Stimulated activated naive CD8-positive, alpha-beta T cell treated with anti-CD3 and anti-CD28 coated beads, Interleukin-15, Interleukin-2, amounts not matched to agents 100 ng/mL and 50 ng/mL, for 24 hours (primary cell): ENCODE data around the gene YAP1.

Experiments
- H3K27ac Mint-ChIP-seq: one replicate; pipeline ENCODE4 v1.8.0; 2021; ENCODE audit warnings: mild to moderate bottlenecking, mixed read lengths
- H3K27me3 Mint-ChIP-seq: one replicate; pipeline ENCODE4 v1.8.0; 2021; ENCODE audit warnings: mixed read lengths
- H3K36me3 Mint-ChIP-seq: one replicate; pipeline ENCODE4 v1.8.0; 2021; ENCODE audit warnings: low read depth, mixed read lengths
- H3K4me1 Mint-ChIP-seq: one replicate; pipeline ENCODE4 v1.8.0; 2021; ENCODE audit warnings: low read depth, mixed read lengths
- H3K4me3 Mint-ChIP-seq: one replicate; pipeline ENCODE4 v1.8.0; 2021; ENCODE audit warnings: mild to moderate bottlenecking, mixed read lengths
- H3K9me3 Mint-ChIP-seq: one replicate; pipeline ENCODE4 v1.8.0; 2021; ENCODE audit warnings: mixed read lengths

YAP1 gene

DNA sequence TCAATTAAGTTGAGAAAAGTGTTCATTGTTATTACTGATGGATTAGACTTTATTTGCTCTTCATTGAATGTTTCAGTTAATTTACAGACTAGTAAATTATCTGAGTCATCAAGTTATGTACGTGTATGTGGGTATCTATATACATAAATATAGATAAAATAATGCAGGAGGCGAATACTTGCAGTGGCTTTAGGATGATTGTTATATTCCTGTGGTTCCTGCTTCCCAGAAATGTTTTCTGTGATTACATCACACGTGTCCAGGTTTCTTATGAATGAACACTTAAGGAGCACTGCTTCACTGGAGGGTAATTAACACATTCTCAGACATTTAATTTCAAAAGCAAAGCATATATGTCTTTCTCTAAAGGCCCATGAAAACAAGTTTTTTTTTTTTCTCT lies 28.4 kb downstream of the YAP1 start:
- H3K9me3 Mint-ChIP-seq, result no peaks in the 10 kb centered on the region
- no peaks in the 10 kb centered on the region for H3K36me3 Mint-ChIP-seq
- no peak overlapping the region for H3K27ac Mint-ChIP-seq
- no peak overlapping the region for H3K4me3 Mint-ChIP-seq
- H3K4me1 Mint-ChIP-seq, result no peaks in the 10 kb centered on the region
- H3K27me3 Mint-ChIP-seq, result peaks cover 20% of the 10 kb centered on the region

DNA sequence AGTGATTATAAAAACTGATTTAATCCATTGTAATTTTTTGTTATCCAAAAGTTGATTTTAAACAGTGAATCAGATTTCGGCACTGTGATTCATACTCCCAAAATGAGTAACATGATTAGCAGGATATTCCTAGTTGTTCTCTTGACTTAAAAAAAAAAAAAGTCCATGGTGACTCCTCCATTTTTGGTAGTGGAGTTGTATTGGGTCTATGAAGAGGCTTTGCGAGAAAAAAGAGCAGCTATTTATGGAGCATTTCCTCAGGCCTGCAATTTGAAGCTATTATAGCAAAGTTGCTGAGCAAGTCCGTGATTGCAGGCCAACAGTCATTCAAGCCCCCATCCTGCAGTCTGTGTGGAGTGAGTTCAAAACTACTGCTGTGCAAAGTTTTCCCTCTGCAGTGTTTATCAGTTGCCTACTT lies 28.8 kb downstream of the YAP1 start:
- no peaks in the 10 kb centered on the region for H3K4me1 Mint-ChIP-seq
- H3K27ac Mint-ChIP-seq, result no peak overlapping the region
- no peaks in the 10 kb centered on the region for H3K9me3 Mint-ChIP-seq
- H3K27me3 Mint-ChIP-seq, result peaks cover 20% of the 10 kb centered on the region
- no peaks in the 10 kb centered on the region for H3K36me3 Mint-ChIP-seq
- no peak overlapping the region for H3K4me3 Mint-ChIP-seq

GRCh38 chr11:102142333-102142732 lies 32.1 kb downstream of the YAP1 start:
- Mint-ChIP-seq H3K4me3 (no peak overlapping the region), H3K9me3 (no peaks in the 10 kb centered on the region), H3K27ac (no peak overlapping the region), H3K27me3 (peaks cover 18% of the 10 kb centered on the region), H3K4me1 (no peaks in the 10 kb centered on the region), H3K36me3 (no peaks in the 10 kb centered on the region)

GRCh38 chr11:102143867-102144266 lies 33.6 kb downstream of the YAP1 start:
- Mint-ChIP-seq H3K36me3 (no peaks in the 10 kb centered on the region), H3K27ac (no peak overlapping the region), H3K4me3 (no peak overlapping the region), H3K4me1 (no peaks in the 10 kb centered on the region), H3K27me3 (peaks cover 19% of the 10 kb centered on the region), H3K9me3 (no peaks in the 10 kb centered on the region)

DNA sequence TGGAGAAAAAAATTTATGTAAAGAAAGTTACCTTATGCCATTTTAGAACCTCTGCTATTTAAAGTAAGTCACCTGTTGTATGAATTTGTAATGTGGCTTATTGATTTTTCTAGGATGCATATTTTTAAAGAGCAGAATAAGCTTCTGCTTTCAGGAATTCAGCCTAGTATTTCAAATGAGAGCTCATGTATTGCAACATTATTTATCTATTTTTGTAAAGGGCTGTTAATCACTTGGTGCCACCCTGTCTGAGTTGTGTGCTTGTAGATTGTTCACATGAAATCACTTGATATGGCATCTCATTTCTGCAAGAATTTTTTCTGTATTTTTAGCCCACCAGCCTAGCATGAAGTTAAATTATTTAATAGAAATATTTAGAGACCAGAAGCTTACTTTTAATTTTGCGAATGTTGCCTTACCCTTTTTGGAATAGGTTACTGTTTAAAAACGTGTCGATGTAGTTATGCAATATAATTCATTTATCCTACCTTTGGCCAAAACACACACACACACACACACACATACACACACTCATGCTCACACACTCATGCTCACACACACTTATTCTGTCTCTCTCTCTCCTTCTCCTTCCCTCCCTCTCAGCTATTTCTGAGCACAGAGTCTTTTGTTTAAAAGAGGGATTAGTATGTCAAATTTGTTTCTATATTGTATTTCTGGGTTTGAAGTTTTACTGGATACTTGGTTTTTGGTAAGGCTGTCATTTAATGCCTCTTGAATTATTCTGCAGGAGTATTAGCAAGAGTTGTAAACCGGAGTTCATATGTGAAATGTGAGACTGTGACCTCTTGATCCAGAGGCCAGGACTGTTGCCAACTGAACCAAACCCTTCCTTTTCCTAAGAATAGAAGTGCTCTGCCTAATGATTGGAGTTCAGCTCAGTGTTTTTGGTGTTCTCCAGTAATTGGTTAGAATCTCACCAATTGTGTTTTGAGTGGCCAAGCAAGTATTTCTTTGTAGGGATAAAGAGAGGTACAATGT lies 34.4 kb downstream of the YAP1 start:
- no peak overlapping the region for H3K4me3 Mint-ChIP-seq
- no peaks in the 10 kb centered on the region for H3K9me3 Mint-ChIP-seq
- H3K27ac Mint-ChIP-seq, result no peak overlapping the region
- no peaks in the 10 kb centered on the region for H3K36me3 Mint-ChIP-seq
- no peaks in the 10 kb centered on the region for H3K4me1 Mint-ChIP-seq
- H3K27me3 Mint-ChIP-seq, result peaks cover 19% of the 10 kb centered on the region

DNA sequence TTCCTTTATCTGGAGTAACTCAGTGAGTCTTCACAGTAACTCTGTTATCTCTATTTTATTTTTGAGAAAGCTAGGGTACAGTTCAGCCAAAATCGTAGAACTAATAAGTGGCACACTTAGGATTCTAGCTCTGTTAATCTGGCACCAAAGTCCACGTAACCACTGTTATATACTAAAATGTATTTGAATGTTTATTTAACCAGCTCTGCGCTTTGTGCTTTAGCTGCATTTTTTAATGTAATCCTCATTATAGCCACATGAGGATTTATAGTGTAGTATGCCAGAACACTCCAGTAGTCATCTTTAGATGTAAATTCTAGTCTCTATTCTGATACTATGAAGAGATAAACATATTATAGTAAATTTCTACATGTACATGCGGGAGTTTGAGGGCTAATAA lies 36.8 kb downstream of the YAP1 start:
- no peak overlapping the region for H3K4me3 Mint-ChIP-seq
- no peak overlapping the region for H3K27ac Mint-ChIP-seq
- H3K27me3 Mint-ChIP-seq, result peaks cover 16% of the 10 kb centered on the region
- H3K4me1 Mint-ChIP-seq, result no peaks in the 10 kb centered on the region
- no peaks in the 10 kb centered on the region for H3K36me3 Mint-ChIP-seq
- no peaks in the 10 kb centered on the region for H3K9me3 Mint-ChIP-seq

- Mint-ChIP-seq H3K27ac (no peak overlapping the region), H3K4me3 (no peak overlapping the region), H3K4me1 (no peaks in the 10 kb centered on the region), H3K27me3 (peaks cover 22% of the 10 kb centered on the region), H3K9me3 (no peaks in the 10 kb centered on the region), H3K36me3 (no peaks in the 10 kb centered on the region)
These were observed 37.4 kb downstream of the YAP1 start for GRCh38 chr11:102147632-102148031.

- Mint-ChIP-seq H3K27me3 (peaks cover 26% of the 10 kb centered on the region), H3K9me3 (no peaks in the 10 kb centered on the region), H3K36me3 (no peaks in the 10 kb centered on the region), H3K4me3 (no peak overlapping the region), H3K27ac (no peak overlapping the region), H3K4me1 (no peaks in the 10 kb centered on the region)
These were observed 37.8 kb downstream of the YAP1 start for GRCh38 chr11:102148059-102148458.

DNA sequence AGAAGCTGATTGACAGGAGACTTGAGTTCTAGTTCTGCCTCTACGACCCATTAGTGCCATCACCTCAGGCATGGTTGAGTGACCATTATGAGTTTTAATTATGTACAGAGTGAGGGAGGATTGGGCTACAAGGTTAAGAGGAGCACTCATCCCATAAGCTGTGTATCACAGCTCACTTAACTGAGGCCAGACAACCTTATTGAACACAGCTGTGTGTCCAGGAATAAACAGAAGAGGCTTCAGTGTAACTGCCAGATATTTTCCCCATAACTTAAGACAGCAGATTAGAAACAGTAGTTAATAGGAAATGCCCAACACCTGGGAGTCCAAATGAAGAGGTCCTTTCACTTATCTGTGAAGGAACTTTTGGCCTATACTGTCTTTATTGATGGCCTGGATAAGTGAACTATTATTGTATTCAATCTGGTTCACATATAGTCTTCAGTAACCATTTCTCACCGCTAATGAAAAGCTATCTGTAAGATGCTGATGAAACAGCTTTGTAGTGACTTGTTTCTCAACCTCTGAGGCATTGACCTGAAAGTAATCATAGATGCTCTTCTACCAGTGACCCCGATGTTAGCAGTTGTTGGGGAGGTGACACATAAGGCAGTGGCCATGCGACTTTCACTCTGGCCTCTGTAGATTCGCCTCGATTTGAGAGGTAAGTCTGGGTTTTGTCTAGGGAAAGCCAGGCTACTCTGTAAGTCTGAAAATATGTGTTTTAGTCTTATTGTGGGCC lies 41.7 kb downstream of the YAP1 start:
- Mint-ChIP-seq H3K4me1 (no peaks in the 10 kb centered on the region), H3K9me3 (no peaks in the 10 kb centered on the region), H3K27ac (no peak overlapping the region), H3K27me3 (peaks cover 29% of the 10 kb centered on the region), H3K4me3 (no peak overlapping the region), H3K36me3 (no peaks in the 10 kb centered on the region)

DNA sequence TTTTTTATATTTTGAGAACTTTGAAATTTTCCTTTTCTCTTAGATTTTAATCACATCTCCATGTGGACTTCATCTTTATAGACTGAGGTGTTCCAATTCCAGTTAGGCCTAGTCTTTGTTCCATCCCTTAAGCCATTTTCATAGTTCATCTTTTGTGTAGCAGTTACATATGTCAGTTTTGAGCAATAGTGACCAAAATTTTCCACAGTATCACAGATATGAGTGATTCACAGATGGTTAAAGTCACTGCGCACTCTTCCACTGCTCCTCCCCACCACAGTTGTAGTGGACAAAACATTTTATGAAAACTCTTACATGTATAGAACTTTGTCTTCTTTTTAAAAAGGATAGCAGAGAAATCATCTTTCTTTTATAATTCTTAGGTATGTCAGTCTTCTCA lies 42.8 kb downstream of the YAP1 start:
- no peak overlapping the region for H3K4me3 Mint-ChIP-seq
- no peaks in the 10 kb centered on the region for H3K9me3 Mint-ChIP-seq
- H3K36me3 Mint-ChIP-seq, result no peaks in the 10 kb centered on the region
- H3K4me1 Mint-ChIP-seq, result no peaks in the 10 kb centered on the region
- peaks cover 19% of the 10 kb centered on the region for H3K27me3 Mint-ChIP-seq
- H3K27ac Mint-ChIP-seq, result no peak overlapping the region

DNA sequence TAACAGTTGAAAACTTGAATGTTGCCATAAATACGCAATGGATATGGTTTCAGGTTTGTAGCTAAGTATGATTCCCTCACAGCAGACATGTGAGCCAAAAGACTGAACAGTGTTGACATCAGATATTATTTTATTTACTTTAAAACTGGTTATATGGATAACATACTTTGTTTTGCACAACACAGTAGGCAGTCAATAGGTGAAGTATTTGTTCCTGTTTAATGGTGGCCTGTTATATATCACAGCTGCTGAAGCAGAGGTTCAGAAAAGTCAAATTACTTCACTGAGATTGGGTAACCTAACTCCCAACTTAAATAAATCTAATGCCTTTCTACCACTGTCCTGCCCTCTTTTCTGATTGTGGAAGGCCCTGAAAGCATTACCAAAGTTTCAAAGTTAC lies 44.6 kb downstream of the YAP1 start:
- no peaks in the 10 kb centered on the region for H3K36me3 Mint-ChIP-seq
- no peaks in the 10 kb centered on the region for H3K9me3 Mint-ChIP-seq
- no peak overlapping the region for H3K27ac Mint-ChIP-seq
- peaks cover 18% of the 10 kb centered on the region for H3K27me3 Mint-ChIP-seq
- no peaks in the 10 kb centered on the region for H3K4me1 Mint-ChIP-seq
- no peak overlapping the region for H3K4me3 Mint-ChIP-seq

GRCh38 chr11:102155676-102156075 lies 45.4 kb downstream of the YAP1 start:
- Mint-ChIP-seq H3K4me3 (no peak overlapping the region), H3K9me3 (no peaks in the 10 kb centered on the region), H3K27ac (no peak overlapping the region), H3K4me1 (no peaks in the 10 kb centered on the region), H3K27me3 (peaks cover 18% of the 10 kb centered on the region), H3K36me3 (no peaks in the 10 kb centered on the region)

GRCh38 chr11:102157219-102157618 lies 47.0 kb downstream of the YAP1 start:
- Mint-ChIP-seq H3K36me3 (no peaks in the 10 kb centered on the region), H3K27me3 (peaks cover 16% of the 10 kb centered on the region)

GRCh38 chr11:102158164-102158735 lies 48.0 kb downstream of the YAP1 start:
- Mint-ChIP-seq H3K4me3 (no peak overlapping the region), H3K27ac (no peak overlapping the region), H3K27me3 (peaks cover 7% of the 10 kb centered on the region), H3K4me1 (no peaks in the 10 kb centered on the region), H3K36me3 (no peaks in the 10 kb centered on the region), H3K9me3 (no peaks in the 10 kb centered on the region)

More at GRCh38 chr11:102157219-102157618, 47.0 kb downstream of the YAP1 start:
- no peaks in the 10 kb centered on the region for H3K9me3 Mint-ChIP-seq
- H3K27ac Mint-ChIP-seq, result no peak overlapping the region
- H3K4me1 Mint-ChIP-seq, result no peaks in the 10 kb centered on the region
- H3K4me3 Mint-ChIP-seq, result no peak overlapping the region

DNA sequence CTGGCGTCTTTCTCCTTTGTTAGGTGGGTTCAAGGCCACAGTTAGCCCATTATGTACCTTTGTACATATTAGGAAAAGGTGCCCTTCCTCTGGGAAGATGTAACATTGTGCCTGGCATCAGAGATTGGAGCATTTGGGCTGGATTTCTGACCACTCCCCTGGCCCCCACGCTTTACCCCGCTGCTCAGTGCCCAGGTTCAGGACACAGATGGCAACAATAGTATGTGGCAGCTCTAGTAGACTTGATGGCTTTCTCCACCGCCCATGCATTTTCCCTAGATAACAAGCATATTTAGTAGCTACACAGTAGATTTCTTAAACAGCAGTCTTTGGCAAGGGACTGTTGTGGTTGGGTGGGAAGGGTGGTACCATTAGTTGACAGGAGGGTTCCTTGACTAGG lies 53.1 kb downstream of the YAP1 start:
- Mint-ChIP-seq H3K27me3 (peaks cover 12% of the 10 kb centered on the region), H3K27ac (no peak overlapping the region), H3K4me1 (no peaks in the 10 kb centered on the region), H3K4me3 (no peak overlapping the region), H3K36me3 (no peaks in the 10 kb centered on the region), H3K9me3 (no peaks in the 10 kb centered on the region)
